B cell (primary cell): ENCODE measurements around the gene MFN2. TPM values are rescaled to one million over a fixed set of nuclear protein-coding genes. Genes with fewer than 3 reads are reported as not detected.

ENCODE experiments used
- polyA plus RNA-seq: library from polyadenylated mRNA; depleted of rRNA; stranded (reverse); fragments of >200 nt; gene quantifications from 2 replicates; pipeline ENCODE4 v1.2.3, GENCODE V29; 2012
- small RNA-seq: library from RNA; depleted of rRNA; stranded (forward); fragments of <200 nt; gene quantifications from one replicate; pipeline ENCODE3, GENCODE V24; 2012; ENCODE audit warnings: low replicate concordance, low read depth; ENCODE audit not compliant: insufficient read length
- total RNA-seq, 2 donors: library from RNA; stranded (reverse); fragments of 120-200 nt in 1 of 2; gene quantifications; 1 replicate in 1 of 2; 2 replicates in 1 of 2; pipeline versions ENCODE4 v1.2.3 to v1.2.4, GENCODE V29; 2013 to 2022

MFN2 gene
- total and polyA plus RNA-seq, 2 donors (not counting 1 experiment from before 2014, with no cell fraction given), result 24.0 to 50.0 TPM

Small RNA genes lying within 50 kb of the gene (small RNA-seq; reads per million reads assigned to genes)
- not detected for gene AL096840.1
- not detected for gene MIR6729
- gene RF00019, result not detected
- gene RN7SL649P, result not detected

Other genes with a start within 250 kb of the MFN2 start
- gene AGTRAP, start 244.3 kb upstream of the MFN2 start, total RNA-seq, result 18.3 and 20.2 TPM in 2 replicates
- gene AGTRAP, start 244.3 kb upstream of the MFN2 start, polyA plus RNA-seq, result 37.5 and 44.9 TPM in 2 replicates
- not detected in 2 replicates for gene C1orf167, start 218.3 kb upstream of the MFN2 start, total RNA-seq
- gene C1orf167, start 218.3 kb upstream of the MFN2 start, polyA plus RNA-seq, result 0.75 TPM in 1 of 2 replicates, not detected in the other
- 109 and 114 TPM in 2 replicates for gene MTHFR, start 174.5 kb upstream of the MFN2 start, total RNA-seq
- gene MTHFR, start 174.5 kb upstream of the MFN2 start, polyA plus RNA-seq, result 35.8 and 39.3 TPM in 2 replicates
- gene CLCN6, start 174.3 kb upstream of the MFN2 start, total RNA-seq, result 99.8 and 105 TPM in 2 replicates
- 35.0 and 48.2 TPM in 2 replicates for gene CLCN6, start 174.3 kb upstream of the MFN2 start, polyA plus RNA-seq
- gene NPPA, start 132.7 kb upstream of the MFN2 start, total RNA-seq, result not detected in 2 replicates
- not detected in 2 replicates for gene NPPA, start 132.7 kb upstream of the MFN2 start, polyA plus RNA-seq
- gene NPPB, start 121.5 kb upstream of the MFN2 start, total RNA-seq, result not detected in 2 replicates
- not detected in 2 replicates for gene NPPB, start 121.5 kb upstream of the MFN2 start, polyA plus RNA-seq
- 46.1 and 48.5 TPM in 2 replicates for gene KIAA2013, start 54.0 kb upstream of the MFN2 start, total RNA-seq
- 29.2 and 60.1 TPM in 2 replicates for gene KIAA2013, start 54.0 kb upstream of the MFN2 start, polyA plus RNA-seq
- 9.6 and 13.4 TPM in 2 replicates for gene PLOD1, start 45.7 kb upstream of the MFN2 start, total RNA-seq
- gene PLOD1, start 45.7 kb upstream of the MFN2 start, polyA plus RNA-seq, result 6.2 and 10.4 TPM in 2 replicates
- gene MIIP, start 39.1 kb downstream of the MFN2 start, total RNA-seq, result 71.9 and 72.5 TPM in 2 replicates
- 117 and 128 TPM in 2 replicates for gene MIIP, start 39.1 kb downstream of the MFN2 start, polyA plus RNA-seq
- gene TNFRSF8, start 82.9 kb downstream of the MFN2 start, total RNA-seq, result 0.34 and 0.57 TPM in 2 replicates
- 0.10 and 0.36 TPM in 2 replicates for gene TNFRSF8, start 82.9 kb downstream of the MFN2 start, polyA plus RNA-seq
- 86.6 and 99.4 TPM in 2 replicates for gene TNFRSF1B, start 186.5 kb downstream of the MFN2 start, total RNA-seq
- gene TNFRSF1B, start 186.5 kb downstream of the MFN2 start, polyA plus RNA-seq, result 22.2 and 37.7 TPM in 2 replicates
- 104 and 105 TPM in 2 replicates for gene VPS13D, start 249.6 kb downstream of the MFN2 start, total RNA-seq
- 22.5 and 29.9 TPM in 2 replicates for gene VPS13D, start 249.6 kb downstream of the MFN2 start, polyA plus RNA-seq